Head of caudate nucleus (tissue), 42 donors: ENCODE data around the gene CARD8.
A peak's percentile ranks its signal among the peaks of the same experiment; 100 is the strongest.
"Not testable (repeated sequence)": the region's sequence is repeated elsewhere in the genome, so short reads cannot be mapped to it uniquely, and the experiment has no call there.

Source experiments
- DNase-seq, 42 donors: peaks; one replicate each; pipeline versions ENCODE4 v3.0.0 to v3.0.0-alpha.2; 2020 to 2021; ENCODE audit warnings: mixed read lengths in 7 of 42
- intact Hi-C: fragments of 100-400 bp; cut with DNase I; formaldehyde crosslinking; loops from one replicate; pipeline ENCODE4 v1.15.0; 2022

The CARD8 gene

DNA sequence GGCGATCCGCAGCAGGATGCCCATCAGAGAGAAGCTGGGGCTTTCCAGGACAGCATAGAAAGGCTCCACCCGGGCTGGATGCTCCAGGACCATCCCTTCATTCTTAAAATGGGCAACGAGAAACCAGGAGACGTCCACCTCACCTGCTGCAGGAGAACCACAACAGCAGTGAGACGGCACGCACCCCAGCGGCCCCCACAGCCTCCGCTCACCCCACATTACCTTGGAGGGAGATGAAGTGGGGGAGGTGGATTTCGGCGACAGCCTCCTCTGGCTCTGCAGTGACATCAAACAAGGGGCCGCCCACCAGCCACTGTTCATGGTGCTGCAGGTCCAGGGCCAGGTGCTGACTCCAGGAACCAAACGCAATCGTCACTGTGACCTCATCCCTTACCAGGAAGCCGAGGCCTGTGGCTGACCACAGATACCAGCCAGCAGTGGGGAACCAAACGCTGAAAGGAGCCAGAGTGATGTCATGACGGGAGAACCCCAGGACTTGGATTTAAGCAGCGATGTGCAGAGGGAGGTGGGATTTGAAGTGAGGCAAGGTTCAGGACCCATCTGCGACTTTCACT, 25.1 kb downstream of the CARD8 start:
- intact Hi-C loops, result no loop called here
- no peak for DNase-seq

DNA sequence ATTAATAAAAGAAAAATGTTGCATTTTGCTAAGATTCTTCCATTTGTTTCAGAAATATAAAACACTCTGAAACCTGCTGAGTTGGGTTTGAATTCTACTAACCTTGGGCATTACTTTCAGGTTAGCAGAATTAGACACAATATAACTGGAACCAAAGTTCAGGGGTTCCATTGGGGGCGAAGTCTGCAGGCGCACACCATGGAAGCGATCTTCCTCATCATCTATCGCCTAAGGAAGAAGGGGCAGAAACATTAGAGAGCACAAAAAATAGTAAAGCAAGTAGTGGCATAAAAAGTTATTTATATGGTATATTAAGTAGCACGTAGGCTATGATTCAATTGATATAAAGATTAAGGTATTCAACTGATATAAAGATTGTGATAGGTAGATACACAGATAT, 34.1 kb downstream of the CARD8 start:
- no peak for DNase-seq
- intact Hi-C loops, result no loop called here

DNA sequence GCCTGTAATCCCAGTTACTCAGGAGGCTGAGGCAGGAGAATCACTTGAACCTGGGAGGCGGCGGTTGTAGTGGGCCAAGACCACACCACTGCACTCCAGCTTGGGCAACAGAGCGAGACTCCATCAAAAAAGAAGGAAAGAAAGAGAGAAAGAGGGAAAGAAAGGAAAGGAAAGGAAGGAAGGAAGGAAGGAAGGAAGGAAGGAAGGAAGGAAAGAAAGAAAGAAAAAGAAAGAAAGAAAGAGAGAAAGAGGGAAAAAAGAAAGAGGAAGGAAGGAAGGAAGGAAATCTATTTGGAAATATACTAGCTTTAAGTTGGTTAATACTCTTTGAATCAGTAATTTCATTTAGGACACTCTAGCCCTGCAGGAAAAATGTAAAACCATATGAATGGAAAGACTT, 34.9 kb downstream of the CARD8 start:
- DNase-seq, intact Hi-C loops: not testable (repeated sequence)

DNA sequence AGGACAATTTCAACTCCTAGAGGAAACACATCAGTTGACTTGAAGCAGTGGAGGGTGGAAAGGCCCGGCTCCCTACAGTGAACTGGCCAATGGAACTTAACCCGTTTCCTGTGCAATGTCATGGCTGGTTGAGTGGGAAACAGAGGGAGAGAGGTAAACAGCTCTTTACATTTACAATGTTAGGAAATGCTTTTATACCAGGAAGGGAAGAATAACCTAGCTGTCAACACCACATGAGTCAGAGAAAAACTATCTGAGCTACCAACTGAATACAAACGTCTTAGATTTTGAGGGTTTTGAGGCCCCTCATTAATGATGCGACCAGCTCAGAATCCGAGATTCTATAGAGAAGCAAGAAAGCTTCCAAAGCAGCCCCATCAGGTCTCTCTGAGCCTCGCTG, 36.7 kb downstream of the CARD8 start:
- no peak for DNase-seq
- intact Hi-C loops, result no loop called here

DNA sequence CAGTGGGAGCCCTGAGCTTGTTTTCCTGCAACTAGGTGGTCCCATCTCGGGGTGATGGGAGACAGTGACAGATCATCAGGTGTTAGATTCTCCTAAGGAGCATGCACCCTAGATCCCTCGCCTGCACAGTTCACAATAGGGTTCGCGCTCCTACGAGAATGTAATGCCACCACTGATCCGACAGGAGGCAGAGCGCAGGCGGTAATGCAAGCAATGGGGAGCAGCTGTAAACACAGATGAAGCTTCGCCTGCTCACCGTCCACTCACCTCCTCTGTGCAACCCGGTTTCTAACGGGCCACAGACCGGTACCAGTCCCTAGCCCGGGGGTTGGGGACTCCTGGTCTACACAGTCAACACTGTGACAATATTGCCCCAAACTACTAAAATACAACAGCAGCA, 38.8 kb downstream of the CARD8 start:
- intact Hi-C loops, result no loop called here
- no peak for DNase-seq

DNA sequence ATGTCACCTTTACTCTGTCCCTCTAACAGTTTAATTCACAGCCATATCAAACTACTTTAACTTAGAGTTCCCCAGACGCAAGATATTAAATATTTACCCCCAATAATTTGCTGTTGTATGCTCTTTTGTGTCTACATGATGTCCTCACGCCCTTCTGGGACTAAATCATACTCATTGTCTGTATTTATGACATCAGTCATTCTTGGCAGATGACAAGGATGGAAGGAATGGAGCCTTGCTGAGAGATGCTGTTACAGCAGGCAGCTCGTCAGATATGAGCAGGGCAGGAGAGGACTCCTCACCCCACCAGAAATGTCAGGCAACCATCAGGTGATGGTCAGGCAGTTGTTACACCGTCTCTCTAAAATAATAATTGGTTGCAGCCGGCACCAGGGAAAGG, 41.8 kb downstream of the CARD8 start:
- no peak for DNase-seq
- intact Hi-C loops, result no loop called here

DNA sequence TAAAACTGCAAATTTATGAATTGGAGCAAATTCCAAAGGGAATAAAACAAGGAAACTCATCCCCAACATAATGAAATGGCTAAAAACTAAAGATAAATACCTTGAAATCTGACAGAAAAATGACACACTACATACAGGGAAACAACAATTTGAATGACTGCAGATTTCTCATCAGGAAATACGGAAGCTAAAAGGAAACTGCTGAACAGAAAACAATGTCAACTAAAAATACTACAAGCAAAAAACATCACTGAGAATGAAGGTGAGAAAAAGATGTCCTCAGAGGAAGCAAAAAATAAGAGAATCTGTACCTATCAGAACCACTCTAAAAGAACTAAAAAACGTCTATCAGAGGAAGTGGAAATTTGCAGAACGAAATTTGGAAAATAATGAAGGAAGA, 45.7 kb downstream of the CARD8 start:
- DNase-seq, result no peak
- intact Hi-C loops, result no loop called here

DNA sequence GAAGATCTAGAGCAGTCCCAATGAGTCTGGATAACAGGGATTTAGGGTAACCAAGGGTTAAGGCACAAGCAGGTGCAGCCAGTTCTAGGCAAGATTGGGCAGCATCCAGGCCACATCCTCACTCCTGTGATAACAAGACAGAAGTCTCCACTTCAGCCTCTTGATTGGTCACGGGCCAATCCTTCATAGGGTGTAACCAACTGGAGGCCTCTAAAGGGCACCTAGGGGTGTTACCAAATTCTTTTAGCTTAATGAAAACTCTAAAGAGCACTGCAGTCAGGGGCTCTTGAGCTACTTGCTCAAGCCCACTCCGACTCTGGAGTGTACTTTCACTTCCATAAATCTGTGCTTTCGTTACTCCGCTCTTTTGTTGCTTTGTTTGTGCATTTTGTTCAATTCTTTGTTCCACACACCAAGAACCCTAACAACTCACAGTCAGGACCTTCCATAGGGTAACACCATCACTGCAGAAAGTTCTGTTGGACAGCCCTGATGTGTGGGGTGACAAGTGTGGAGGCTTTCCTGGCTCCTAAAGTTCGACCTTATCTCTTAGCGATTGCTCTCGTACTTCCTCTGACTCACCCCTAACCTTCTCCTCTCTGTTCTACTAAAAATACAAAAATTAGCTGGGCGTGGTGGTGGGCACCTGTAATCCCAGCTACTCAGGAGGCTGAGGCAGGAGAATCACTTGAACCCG, 49.2 kb downstream of the CARD8 start:
- intact Hi-C loops, result no loop called here
- no peak for DNase-seq

DNA sequence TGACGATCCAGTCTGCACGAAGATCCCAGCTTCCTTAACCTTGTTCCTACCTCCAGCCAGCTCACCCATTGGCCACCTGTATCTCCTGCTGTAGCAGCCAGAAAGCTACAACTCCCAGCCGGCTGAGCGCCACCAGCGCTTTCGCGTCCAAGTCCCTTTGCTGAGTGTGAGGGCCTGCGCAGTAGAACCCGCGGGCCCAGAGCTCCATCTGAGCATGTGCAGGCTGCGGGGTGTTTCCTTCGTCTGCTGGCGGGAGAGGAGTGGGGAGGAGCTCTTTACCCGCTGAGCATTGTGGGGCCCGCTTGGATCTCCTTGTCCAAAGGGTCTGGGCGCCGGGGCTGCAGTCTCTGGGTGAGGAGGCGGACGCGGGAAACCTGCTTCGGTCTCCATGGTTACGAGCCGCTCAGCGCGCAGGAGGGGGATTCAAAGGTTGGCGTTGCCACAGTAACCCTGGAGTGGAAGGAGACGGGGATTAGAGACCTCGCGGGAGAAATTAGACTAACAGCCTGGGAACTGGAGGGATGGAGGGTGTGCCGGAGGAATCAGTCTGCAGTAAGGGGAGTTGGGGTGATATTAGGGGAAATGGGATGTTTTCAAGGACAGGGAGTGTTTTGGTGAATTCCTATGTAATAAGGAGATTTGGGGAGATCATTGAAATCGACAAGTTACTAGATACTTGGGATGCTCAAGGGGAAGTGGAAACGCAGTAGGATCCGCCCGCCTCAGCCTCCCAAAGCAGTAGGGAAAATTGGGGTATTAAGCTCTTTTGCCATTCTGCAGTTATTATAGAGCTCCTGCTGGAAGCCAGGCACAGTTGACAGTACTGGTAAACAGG, 51.7 kb downstream of the CARD8 start:
- intact Hi-C loops, result loop anchor here (2.0 kb wide), 1 partner anchor 33 kb away; the partner anchor contains the start of genes LIG1 and ZSWIM9
- peak; percentile 93 to 99 (median 97) for DNase-seq

DNA sequence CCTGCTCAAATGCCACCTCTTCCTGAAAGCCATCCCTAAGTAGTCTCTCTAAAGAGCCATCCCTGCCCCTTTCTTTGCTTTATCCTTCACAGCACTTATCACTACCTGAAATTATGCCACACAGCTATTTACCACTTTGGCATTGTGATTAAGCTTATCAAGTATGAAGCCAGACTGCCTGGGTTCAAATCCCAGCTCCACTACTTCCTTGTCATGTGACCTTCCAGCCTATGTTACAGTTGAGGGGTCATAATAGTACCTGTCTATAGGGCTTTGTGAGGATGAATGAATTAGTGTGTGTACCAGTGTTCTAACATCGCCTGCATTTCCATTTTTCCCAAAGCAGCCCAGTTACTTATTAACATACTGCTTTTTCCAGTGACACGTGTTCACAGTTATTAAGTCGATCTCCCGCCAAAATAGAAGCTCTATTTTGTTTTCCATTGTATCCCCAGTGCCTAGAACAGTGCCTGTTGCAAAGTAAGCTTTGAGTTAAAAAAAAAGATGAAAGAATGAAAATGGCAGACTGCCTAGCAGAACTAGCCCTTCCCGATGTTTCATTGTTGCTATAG, 52.4 kb downstream of the CARD8 start:
- DNase-seq, result no peak
- intact Hi-C loops, result loop anchor here (2.0 kb wide), 1 partner anchor 33 kb away; the partner anchor contains the start of genes LIG1 and ZSWIM9

DNA sequence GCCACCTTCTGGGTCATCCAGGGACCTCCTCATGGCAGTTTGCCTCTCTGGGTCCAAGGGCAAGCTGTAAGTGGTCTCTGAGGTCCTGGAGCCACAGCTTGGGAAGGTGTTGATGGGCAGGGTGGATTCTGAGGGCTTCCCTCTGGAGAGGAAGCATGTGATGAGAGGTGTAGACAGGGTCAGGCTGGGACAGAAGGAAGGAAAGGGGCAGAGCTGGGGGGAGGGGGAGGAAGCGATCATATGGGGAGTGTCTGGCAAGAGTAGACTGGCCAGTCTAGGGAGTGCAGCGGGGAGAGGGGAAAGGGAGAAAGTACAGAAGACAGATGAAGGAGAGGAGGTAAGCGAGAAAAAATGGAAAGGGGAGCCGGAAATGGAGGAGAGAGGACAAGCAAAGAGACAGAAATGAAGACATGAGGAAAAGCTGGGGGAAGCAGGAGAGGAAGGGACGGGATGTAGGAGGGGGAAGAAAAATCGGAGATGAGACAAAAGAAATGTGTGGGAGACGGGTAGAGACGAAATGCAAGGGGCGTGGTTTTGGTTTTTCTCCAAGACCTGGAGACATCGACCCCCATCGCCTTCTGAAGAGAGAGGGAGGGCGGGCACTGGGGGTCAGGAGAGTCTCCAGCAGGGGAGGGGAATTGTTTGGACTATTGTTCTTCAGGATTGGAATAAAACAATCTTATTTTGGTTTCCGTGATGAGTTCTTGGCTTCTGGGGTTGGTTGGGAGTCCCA, 58.6 kb downstream of the CARD8 start:
- intact Hi-C loops, result no loop called here
- DNase-seq, result no peak

DNA sequence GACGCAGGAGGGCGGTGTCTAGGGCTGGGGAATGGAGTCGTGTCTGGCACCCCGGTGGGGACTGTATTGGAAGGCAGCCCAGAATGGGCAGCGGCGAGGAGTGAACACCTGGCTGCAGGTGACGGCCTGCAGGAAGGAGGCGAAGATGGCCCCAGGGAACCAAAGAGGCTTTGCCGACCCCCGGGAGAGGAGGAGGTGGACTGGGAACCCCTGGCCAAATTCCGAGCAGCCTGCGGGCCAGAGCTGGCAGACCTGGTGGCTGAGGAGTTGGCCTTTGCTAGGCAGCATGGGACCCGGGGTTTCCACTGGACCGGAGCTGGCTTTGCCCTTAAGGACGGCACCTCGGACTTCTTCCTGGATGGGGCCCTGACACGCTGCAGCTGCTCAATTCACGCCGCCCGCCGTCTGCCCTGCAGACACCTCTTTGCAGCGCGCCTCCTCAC, 59.4 kb downstream of the CARD8 start:
- intact Hi-C loops, result no loop called here
- DNase-seq, result no peak

DNA sequence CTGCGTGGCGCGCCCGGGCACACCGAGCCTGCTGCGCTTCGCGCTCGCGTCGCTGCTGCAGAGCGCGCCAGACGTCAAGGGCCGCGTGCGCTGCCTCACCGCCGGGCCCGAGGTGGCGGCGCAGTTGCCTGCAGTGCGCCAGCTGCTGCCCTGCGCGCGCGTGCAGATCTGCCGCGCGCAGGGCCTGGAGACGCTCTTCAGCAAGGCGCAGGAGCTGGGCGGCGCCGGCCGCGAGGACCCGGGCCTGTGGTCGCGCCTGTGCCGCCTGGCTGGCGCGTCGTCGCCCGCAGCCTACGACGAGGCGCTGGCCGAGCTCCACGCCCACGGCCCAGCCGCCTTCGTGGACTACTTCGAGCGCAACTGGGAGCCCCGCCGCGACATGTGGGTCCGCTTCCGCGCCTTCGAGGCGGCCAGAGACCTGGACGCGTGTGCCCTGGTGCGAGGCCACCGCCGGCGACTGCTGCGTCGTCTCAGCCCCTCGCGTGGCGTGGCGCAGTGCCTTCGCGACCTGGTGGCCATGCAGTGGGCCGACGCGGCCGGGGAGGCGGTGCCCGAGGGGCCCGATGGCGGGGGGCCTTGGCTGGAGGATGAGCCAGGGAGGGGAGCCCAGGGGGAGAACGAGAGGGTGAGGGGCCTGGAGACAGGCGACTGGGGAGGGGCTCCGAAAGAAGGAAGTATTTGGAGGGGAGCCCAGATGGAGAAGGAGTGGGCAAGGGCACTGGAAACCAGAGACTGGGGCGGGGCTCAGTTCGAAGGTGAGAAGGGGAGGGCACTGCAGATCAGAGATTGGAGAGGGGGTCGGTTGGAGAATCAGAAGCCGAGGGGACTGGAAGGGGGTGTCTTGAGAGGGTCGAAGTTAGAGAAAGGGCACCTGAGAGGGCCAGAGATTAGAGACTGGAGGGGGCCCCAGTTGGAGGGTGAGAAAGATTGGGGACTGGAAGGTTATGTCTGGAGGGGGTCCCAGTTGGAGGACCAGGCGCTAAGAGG, 60.6 kb downstream of the CARD8 start:
- intact Hi-C loops, result no loop called here
- peak in 1 of 42 donors; percentile 23 for DNase-seq

DNA sequence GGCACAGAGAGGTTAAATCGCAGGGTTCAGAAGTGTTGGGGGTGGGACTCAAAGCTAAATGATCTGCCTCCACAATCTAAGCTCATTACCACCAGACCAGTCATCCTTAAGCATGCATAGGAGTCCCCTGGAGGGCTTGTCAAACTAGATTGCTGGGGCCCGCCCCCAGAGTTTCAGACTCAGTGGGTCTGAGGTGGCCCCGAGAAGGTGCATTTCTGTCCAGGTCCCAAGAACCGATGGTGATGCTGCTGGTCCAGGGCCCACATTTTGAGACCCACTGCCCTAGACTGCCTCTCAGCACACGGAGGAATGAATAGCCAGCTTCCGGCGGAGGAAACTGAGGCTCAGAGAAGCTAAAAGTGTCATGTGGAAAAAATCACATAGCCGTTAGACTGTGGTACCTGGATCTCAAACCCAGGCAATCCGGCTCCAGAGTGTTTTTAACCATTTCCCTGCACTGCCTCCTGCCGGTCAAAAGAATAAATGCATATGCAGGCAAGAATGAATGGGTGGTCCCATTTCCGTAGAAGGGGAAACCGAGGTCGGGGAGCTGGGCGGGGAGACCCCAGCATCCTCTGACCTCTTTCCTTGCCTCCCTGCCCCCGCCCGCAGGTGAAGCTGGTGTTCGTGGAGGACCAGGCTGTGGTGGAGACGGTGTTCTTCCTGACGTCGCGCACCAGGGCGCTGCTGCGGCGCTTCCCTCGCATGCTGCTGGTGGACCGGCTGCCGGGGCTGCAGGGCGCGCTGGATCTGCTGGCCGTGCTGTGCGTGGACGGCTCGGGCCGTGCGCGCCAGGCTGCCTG, 61.5 kb downstream of the CARD8 start:
- peak in 2 of 42 donors; percentile 30 to 53 for DNase-seq
- intact Hi-C loops, result no loop called here

DNA sequence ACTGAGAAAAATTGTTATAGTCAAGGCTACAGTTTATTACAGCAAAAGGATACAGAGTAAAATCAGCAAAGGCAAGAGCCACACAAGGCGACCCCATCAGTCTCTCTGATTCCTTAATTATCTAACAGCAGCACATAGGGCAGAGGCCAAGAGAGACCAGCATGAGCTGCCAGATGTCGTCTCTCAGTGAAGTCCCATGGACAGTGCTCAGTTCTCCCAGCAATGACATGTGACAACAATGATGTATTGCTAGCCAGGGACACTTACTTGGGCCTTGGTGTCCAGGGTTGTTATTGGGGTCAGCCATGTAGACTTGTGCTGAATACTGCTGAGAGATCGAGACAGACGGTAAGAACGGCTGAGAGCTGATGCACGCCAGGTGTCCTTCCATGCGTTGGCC, 63.0 kb downstream of the CARD8 start:
- peak in 4 of 42 donors; percentile 15 to 60 (median 38) for DNase-seq
- intact Hi-C loops, result no loop called here

DNA sequence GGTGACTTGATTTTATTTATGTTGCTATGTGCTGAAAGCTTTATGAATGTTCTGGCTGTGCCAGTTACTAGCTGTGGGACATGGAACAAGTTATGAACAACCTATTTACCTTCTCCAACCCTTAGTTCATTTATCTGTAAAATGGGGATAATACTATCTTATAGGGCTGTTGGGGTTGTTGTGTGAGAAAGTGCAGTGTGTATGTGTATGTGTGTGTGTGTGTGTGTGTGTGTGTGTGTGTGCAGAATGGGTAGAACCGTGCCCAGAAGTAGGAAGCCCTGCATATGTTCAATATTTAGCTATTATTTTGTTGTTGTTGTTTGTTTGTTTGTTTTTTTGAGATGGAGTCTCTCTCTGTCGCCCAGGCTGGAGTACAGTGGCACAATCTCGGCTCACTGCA, 64.8 kb downstream of the CARD8 start:
- intact Hi-C loops, result no loop called here
- no peak for DNase-seq

DNA sequence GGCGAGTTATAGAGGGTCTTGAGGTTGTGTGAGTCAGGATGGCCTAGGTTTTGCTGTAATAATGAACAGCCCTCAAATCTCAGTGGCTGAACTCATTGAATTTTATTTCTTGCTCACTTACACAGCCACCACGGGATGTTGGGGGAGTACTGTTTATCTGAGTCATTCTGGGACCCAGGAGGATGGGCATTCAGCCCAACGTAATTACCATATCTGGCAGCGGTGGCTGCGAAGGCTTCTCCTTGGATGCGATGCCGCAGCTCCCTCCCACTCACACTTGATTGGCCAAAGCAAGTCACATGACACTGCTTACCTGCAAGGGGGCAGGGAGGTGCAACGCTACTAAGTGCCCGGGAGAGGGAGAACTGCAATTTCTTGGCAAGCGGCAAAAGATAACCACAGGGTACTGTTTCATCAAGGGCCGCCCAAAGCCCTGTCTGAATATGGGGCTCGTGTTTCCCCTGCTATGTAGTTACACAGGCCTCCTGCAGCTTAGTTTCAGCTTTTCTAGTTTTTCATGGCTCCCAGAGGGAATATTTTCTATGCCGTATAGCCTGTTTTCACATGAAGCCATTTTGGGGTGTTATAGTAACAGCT, 65.3 kb downstream of the CARD8 start:
- intact Hi-C loops, result no loop called here
- DNase-seq, result peak; percentile 22 to 86 (median 58)
